Spleen (tissue), 11 donors: ENCODE measurements around the gene SLC43A1. TPM values are rescaled to one million over a fixed set of nuclear protein-coding genes. Genes with fewer than 3 reads are reported as not detected.

ENCODE experiments used
- DNase-seq: peaks from one replicate; pipeline ENCODE4 v3.0.0-alpha.2; 2020
- H3K27ac ChIP-seq, 8 donors: fragments of 200-600 bp; sonication (generic) in 7 of 8; 1 replicate in 4 of 8; 2 replicates in 4 of 8; pipeline versions ENCODE4 v1.5.0 to v1.8.0; 2016 to 2021; ENCODE audit warnings: inconsistent platforms in 4 of 8, mild to moderate bottlenecking in 4 of 8, moderate library complexity in 1 of 8
- H3K27me3 ChIP-seq, 7 donors: fragments of 200-600 bp; sonication (generic) in 6 of 7; replicated peaks in 1 of 7; 1 replicate in 4 of 7; 2 replicates in 3 of 7; pipeline versions ENCODE4 v1.5.0 to v1.8.0; 2016 to 2021; ENCODE audit warnings: inconsistent platforms in 3 of 7, mild to moderate bottlenecking in 1 of 7
- H3K36me3 ChIP-seq, 6 donors: fragments of 200-600 bp; sonication (generic) in 5 of 6; 1 replicate in 4 of 6; 2 replicates in 2 of 6; pipeline versions ENCODE4 v1.5.0 to v1.8.0; 2016 to 2021; ENCODE audit warnings: inconsistent platforms in 2 of 6
- H3K4me1 ChIP-seq, 6 donors: fragments of 200-600 bp; sonication (generic) in 5 of 6; 1 replicate in 3 of 6; 2 replicates in 3 of 6; pipeline versions ENCODE4 v1.5.0 to v1.8.0; 2016 to 2021; ENCODE audit warnings: inconsistent platforms in 3 of 6
- H3K4me3 ChIP-seq, 8 donors: fragments of 200-600 bp; sonication (generic) in 7 of 8; 1 replicate in 4 of 8; 2 replicates in 4 of 8; pipeline versions ENCODE4 v1.5.0 to v1.8.0; 2016 to 2021; ENCODE audit warnings: inconsistent platforms in 4 of 8, mild to moderate bottlenecking in 4 of 8, moderate library complexity in 2 of 8
- H3K9me3 ChIP-seq, 8 donors: fragments of 200-600 bp; sonication (generic) in 7 of 8; 1 replicate in 4 of 8; 2 replicates in 4 of 8; pipeline versions ENCODE4 v1.5.0 to v1.8.0; 2016 to 2021; ENCODE audit warnings: inconsistent platforms in 4 of 8
- POLR2A ChIP-seq, 3 donors: fragments of 450-650 bp; IDR thresholded peaks; one replicate each; pipeline ENCODE4 v1.5.1; 2017; ENCODE audit warnings: antibody characterized with exemption in 3 of 3, mild to moderate bottlenecking in 1 of 3
- POLR2AphosphoS5 ChIP-seq, 3 donors: sonication (generic); formaldehyde crosslinking; IDR thresholded peaks; one replicate each; pipeline ENCODE4 v1.5.1; 2017; ENCODE audit warnings: antibody characterized with exemption in 3 of 3
- WGBS, 5 donors: extraction: QIAGEN DNeasy Blood & Tissue Kit in 3 of 5; methylation state at CpG; one replicate each; pipeline versions ENCODE4 v1.1.5 to v1.1.7; 2013 to 2018; 5-methylcytosine and 5-hydroxymethylcytosine counted together
- intact Hi-C: fragments of 100-400 bp; cut with DNase I; formaldehyde crosslinking; loops from one replicate; pipeline ENCODE4 v1.15.0; 2023; ENCODE audit warnings: low total_unique reads
- polyA plus RNA-seq, 3 donors: library from polyadenylated mRNA; stranded (reverse); fragments of 200-250 nt; gene quantifications; one replicate each; pipeline ENCODE4 v1.2.1, GENCODE V29; 2013
- total RNA-seq, 7 donors: library from RNA; depleted of rRNA in 3 of 7; stranded (reverse); fragments of >200 nt in 3 of 7; fragmentation: NEBNext Ultra II Directional in 4 of 7; extraction: Animal tissue kit (Norgen Biotek cat#: 25700) in 4 of 7; gene quantifications; one replicate each; pipeline versions ENCODE4 v1.1.0 to v1.2.1, GENCODE V29; 2016 to 2021
- TF ChIP-seq, protein P1 (sequence below), 11 experiments: fragments of 200-600 bp in 7 of 11; fragments of 450-650 bp in 4 of 11; sonication (generic) in 4 of 11; IDR thresholded peaks in 8 of 11; conservative IDR thresholded peaks in 3 of 11; 1 replicate in 7 of 11; 2 replicates in 4 of 11; pipeline versions ENCODE4 v1.4.0 to v1.8.0; 2016 to 2021; ENCODE audit warnings: antibody characterized with exemption in 11 of 11, inconsistent platforms in 4 of 11, mild to moderate bottlenecking in 1 of 11
- donor health status: healthy with polysubstance abuse.
- donor health status: DM: no; HTN: no; CAD: no; lungs with moderate emphysema.
- donor health status: DM: no; HTN: no; CAD: no.
- donor health status: Bipolar disorder and iron deficiency.
- donor health status: healthy.
- donor health status: DM: no; HTN: no; CAD: no.
- donor health status: DM: yes; HTN: yes; CAD: no.

Gene SLC43A1
- total and polyA plus RNA-seq, 10 donors, result 6.2 to 16.1 (median 10.8) TPM

GRCh38 chr11:57502376-57502775 is 13.1 kb downstream of the SLC43A1 start:
- Histone ChIP-seq H3K27ac (no peak overlapping the region), H3K27me3 (no peaks in the 10 kb centered on the region), H3K36me3 (peaks cover 0 to 46% (median 0%) of the 10 kb centered on the region in 6 donors), H3K4me3 (no peak overlapping the region), H3K4me1 (peaks cover 3 to 26% (median 17%) of the 10 kb centered on the region in 6 donors), H3K9me3 (no peaks in the 10 kb centered on the region)
- DNase-seq, result no peak
- 88 to 97% (median 95%) methylated on average over 3 of the region's 3 CpGs for WGBS, 5 donors
- intact Hi-C loops, result no loop called here
- no peak for TF ChIP-seq POLR2A (IDR thresholded peaks at IDR 0.05)
- TF ChIP-seq, protein P1, sequence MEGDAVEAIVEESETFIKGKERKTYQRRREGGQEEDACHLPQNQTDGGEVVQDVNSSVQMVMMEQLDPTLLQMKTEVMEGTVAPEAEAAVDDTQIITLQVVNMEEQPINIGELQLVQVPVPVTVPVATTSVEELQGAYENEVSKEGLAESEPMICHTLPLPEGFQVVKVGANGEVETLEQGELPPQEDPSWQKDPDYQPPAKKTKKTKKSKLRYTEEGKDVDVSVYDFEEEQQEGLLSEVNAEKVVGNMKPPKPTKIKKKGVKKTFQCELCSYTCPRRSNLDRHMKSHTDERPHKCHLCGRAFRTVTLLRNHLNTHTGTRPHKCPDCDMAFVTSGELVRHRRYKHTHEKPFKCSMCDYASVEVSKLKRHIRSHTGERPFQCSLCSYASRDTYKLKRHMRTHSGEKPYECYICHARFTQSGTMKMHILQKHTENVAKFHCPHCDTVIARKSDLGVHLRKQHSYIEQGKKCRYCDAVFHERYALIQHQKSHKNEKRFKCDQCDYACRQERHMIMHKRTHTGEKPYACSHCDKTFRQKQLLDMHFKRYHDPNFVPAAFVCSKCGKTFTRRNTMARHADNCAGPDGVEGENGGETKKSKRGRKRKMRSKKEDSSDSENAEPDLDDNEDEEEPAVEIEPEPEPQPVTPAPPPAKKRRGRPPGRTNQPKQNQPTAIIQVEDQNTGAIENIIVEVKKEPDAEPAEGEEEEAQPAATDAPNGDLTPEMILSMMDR (IDR thresholded peaks at IDR 0.05 in 8 of 11, conservative IDR thresholded peaks at IDR 0.05 in 3 of 11), result no peak
- no peak for TF ChIP-seq POLR2AphosphoS5 (IDR thresholded peaks at IDR 0.05)

DNA sequence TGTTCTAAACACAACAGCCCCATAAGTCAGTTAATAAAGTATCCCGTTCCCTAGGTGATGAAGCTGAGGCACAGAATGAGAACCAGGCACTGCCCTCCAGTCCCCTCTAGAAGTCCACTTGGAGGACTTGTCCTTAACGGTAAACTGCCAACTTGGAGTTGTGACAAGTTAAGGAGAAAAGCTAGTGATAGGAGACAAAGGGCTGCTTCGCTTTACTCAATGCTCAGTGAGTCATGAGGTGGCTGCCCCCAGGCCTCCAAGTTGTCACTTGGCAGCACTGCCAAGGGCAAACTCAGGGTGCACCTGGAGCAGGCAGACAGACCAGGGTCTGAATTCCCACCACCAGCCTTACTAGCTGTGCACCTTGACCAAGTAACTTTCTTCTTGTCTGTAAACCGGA is 13.5 kb downstream of the SLC43A1 start:
- 89 to 95% (median 92%) methylated on average over 4 of the region's 4 CpGs for WGBS, 5 donors

DNA sequence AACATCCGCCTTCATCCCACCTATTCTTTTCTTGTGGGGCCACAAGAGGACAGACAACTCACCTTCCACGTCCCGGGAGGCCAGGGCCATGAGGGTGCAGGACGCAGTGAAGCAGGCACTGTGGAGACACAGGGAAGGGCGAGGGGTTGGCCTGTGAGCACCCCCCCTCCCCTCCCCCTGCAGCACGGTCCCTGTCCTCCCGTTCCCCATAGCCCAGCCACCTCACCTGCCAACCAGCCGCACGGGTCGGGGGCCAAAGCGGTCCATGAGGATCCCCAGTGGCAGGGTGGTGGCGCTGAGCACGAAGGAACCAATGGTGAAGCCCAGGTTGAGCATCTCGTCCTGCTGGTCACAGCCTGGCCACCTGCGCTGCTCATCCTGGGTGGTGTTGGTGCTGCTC is 14.6 kb downstream of the SLC43A1 start:
- DNase-seq, result no peak
- no peaks in the 10 kb centered on the region for H3K9me3 ChIP-seq
- peaks cover 0 to 45% (median 0%) of the 10 kb centered on the region in 6 donors for H3K36me3 ChIP-seq
- no peaks in the 10 kb centered on the region for H3K27me3 ChIP-seq
- peaks cover 3 to 26% (median 17%) of the 10 kb centered on the region in 6 donors for H3K4me1 ChIP-seq
- no peak overlapping the region for H3K4me3 ChIP-seq
- no peak overlapping the region for H3K27ac ChIP-seq
- intact Hi-C loops, result no loop called here
- WGBS, 5 donors, result 93 to 96% (median 96%) methylated on average over 7 to 15 of the region's 15 CpGs
- TF ChIP-seq POLR2AphosphoS5 (IDR thresholded peaks at IDR 0.05), result no peak

More for the DNA sequence above, 13.5 kb downstream of the SLC43A1 start:
- DNase-seq, result no peak
- intact Hi-C loops, result no loop called here
- no peak overlapping the region for H3K4me3 ChIP-seq
- H3K27ac ChIP-seq, result no peak overlapping the region
- peaks cover 3 to 26% (median 17%) of the 10 kb centered on the region in 6 donors for H3K4me1 ChIP-seq
- H3K36me3 ChIP-seq, result peaks cover 0 to 44% (median 0%) of the 10 kb centered on the region in 6 donors
- no peaks in the 10 kb centered on the region for H3K9me3 ChIP-seq
- no peaks in the 10 kb centered on the region for H3K27me3 ChIP-seq
- TF ChIP-seq POLR2A (IDR thresholded peaks at IDR 0.05) (no peak), POLR2AphosphoS5 (IDR thresholded peaks at IDR 0.05) (no peak)
- TF ChIP-seq, protein P1 (IDR thresholded peaks at IDR 0.05 in 8 of 11, conservative IDR thresholded peaks at IDR 0.05 in 3 of 11), result no peak

GRCh38 chr11:57500515-57500914 is 15.0 kb downstream of the SLC43A1 start:
- 89 to 93% (median 91%) methylated on average over 8 of the region's 8 CpGs for WGBS, 5 donors
- Histone ChIP-seq H3K27ac (peak overlapping the region in 2 of 8 donors; percentile 74 to 80), H3K4me3 (no peak overlapping the region), H3K9me3 (no peaks in the 10 kb centered on the region), H3K36me3 (peaks cover 0 to 49% (median 0%) of the 10 kb centered on the region in 6 donors), H3K27me3 (no peaks in the 10 kb centered on the region), H3K4me1 (peaks cover 3 to 26% (median 17%) of the 10 kb centered on the region in 6 donors)
- no peak for DNase-seq
- intact Hi-C loops, result no loop called here
- no peak for TF ChIP-seq POLR2A (IDR thresholded peaks at IDR 0.05)
- no peak for TF ChIP-seq POLR2AphosphoS5 (IDR thresholded peaks at IDR 0.05)
- TF ChIP-seq, protein P1 (IDR thresholded peaks at IDR 0.05 in 8 of 11, conservative IDR thresholded peaks at IDR 0.05 in 3 of 11), result no peak
